GM19324 (cell line): Measurements from ENCODE around the gene COL16A1.
"Not testable (repeated sequence)": the region's sequence is repeated elsewhere in the genome, so short reads cannot be mapped to it uniquely, and the experiment has no call there.

Source experiments
- ATAC-seq: cut with Tn5 transposase; IDR thresholded peaks from one replicate; pipeline ENCODE4 v1.9.1; 2021; ENCODE audit warnings: mild to moderate bottlenecking, moderate library complexity; ENCODE audit not compliant: unreplicated experiment, low FRiP score

COL16A1 gene

DNA sequence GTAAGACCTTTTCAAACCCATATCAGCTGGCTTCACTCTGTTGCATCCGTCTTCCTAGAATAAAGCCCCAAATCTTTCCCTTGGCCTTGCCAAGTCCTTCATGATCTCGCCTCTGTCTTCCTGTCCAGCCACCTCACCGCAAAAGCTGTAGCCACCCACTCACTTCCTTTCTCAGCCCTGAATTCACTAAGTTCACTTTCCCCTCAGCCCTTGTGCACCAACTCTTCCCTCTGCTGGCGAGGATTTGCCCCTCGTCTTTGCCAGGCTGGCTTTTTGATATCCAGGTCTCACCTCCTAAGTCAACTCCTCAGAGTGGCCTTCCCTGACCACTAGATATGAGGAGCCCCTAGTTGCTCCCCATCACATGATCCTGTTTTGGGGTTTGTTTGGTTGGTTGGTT lies 3.9 kb upstream of the COL16A1 start:
- ATAC-seq = no peak

DNA sequence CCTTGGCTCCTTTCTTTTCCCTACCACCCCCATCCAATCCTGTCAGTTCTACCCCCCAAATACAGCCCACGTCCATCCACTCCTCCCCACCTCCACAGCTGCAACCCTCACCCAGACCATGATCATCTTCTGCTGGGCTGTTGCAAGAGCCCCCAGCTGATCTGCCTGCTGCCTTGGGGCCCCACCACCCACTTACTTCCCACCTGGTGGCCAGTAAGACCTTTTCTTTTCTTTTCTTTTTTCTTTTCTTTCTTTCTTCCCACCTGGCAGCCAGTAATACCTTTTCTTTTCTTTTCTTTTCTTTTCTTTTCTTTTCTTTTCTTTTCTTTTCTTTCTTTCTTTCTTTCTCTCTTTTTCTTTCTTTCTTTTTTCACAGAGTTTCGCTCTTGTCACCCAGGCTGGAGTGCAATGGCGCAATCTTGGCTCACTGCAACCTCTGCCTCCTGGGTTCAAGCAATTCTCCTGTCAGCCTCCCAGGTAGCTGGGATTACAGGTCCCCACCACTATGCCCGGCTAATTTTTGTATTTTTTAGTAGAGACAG lies 3.3 kb upstream of the COL16A1 start:
- ATAC-seq = not testable (repeated sequence)

DNA sequence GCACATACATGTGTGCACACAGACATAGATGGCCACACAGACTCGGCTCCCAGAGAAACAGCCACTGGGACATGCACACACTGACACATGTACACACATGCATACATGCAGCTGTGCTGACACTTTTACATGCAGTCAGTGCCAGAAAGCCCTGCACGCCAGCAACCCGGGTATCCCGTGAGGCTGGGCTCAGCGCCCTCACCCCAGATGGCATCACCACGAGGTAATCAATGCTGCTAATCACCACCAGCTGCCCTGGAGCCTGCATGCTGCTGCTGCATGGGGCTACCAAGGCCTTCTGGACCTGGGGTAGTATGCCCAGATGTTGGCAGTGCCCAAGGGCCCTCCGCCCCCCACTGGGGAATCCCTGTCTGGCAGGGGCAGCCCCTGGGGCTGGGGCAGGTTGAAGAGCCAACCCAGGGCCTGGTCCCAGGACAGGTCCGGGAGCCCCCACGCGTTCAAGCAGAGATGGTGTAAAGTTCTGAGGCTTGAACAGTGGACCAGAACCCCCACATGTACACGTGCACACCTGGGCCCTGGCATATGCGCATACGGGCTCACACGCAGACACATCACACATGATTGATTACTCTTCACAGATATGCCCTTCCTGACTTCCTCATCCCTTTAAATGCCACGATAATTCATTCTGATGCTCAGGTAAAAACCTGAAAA lies 2.7 kb upstream of the COL16A1 start:
- ATAC-seq = no peak

DNA sequence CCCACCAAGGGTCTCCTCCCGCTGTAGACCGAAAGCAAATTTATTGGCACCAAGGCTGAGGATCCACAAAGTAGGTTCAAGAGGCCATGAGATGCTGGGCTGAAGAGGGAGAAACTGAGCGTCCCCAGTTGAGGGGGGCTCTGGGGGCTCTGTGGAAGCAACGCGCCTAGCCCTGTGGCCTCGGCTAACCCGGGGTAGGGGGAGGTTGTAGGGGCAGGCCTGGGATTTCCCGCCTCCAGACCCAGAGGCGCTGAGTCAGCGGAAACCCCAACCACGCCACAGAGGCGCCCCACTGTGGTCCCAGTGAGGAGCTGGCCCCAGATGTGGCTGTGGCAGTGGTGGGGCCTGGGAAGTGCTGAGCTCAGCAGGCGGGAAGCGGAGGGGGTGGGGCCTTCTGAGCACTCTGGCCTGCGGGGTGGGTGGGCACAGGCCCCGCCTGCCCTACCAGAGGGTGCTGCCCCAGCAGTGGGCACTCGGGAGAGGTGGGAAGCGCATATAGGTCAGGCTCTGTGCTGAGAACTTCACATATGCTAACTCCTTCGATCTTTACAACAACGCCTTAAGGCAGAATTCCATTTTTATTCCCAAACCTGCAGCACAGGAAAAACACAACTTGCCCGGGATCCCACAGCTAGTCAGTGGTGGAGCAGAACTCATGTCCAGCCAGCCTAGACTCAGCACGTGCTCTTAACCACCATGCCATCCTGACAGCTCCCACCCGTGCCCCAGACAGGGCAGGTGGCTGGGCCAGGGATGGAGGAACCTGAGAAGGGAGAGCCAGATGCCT lies 1.5 kb upstream of the COL16A1 start:
- ATAC-seq = no peak

DNA sequence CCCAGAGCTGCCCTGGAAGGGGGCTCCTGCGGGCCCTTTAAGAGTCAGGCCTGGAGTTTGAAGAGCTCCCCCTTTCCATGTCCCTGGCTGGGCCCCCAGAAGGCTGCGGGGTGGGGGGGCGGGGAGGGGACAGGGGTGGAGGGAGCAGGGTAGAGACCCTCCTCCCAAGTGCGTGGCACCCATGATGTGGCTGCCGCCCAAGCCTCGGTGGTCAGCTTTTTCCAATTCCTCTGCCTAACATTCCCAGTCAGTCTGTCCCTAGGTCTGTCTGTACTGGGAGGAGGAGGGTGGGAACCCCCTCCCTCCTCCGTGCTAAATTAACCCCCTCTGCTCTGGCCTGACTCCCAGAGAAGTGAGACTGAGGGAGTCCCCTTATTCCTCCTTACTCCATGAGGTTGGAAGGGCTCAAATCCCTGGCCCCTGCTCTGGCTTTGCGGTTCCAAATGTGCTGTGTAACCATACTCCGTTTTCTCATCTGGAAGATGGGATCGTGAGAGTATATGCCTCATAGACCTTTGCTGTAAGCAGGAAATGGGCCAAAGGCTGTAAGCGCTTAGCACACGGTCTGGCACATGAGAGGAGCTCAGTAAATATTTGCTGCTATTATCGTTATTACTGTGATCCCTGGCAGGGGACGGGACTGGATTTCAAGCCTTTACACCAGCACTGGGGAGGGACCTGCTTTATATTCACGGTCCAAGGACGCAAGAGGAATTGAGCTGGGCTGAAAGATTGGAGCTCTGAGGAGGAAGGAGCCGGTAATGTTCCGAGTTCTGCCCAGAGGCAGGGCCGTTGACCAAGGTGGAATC lies 658 bp upstream of the COL16A1 start:
- no peak for ATAC-seq

DNA sequence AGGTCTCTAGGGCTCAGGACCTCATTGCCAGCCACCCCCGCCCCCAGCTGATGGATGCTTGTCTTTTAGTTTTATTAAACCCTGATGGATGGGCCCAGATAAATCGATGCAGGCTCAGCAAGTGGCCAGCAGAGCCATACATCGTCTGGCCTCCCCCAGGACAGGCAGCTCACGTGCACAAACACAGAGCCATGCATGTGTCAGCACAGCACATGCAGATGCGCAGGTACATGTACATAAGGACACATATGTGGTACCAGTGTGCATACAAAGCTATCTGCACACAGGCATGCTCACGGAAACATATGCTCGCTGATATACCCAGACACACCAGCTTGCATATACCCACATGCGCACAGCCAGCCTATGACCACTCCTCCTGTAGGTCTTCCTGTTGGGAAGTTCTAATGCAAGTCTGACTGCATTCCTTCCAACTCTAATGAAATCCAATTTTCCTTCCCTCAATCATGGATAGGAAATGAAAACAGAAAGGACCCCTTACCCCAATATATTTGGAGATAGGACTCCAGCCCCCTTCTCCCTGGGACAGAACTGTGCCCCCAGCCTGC lies 897 bp downstream of the COL16A1 start:
- ATAC-seq = no peak

DNA sequence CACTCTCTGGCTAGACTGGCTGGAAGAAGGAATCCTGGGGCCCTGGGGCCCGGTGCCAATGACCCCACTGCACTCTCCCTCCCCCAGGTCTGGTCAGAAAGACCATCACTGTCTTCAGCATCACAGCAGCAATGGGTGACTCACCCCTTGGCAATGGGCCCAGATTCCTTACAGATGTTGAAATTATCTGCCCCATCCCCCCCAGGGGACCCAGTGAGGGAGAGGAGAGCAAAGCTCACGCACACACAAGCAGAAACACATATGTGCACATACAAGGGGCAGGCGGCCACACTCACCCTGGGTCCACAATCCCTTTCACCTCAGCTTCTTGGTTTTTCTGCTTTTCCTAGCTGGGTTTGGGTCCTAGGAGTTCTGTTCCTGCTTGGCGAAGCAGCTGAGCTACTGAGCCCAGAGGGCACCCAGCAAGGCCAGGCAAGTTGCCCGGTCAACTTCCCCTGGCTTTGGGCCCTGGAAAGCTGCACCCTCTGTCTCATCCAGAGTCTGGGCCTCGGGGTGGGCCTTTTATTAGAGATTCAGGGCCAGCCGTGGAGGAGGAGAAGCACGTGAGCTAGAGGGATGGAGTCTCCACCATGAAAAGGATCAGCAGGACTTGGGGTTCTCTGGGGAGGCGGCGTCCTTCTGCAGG lies 2.6 kb downstream of the COL16A1 start:
- no peak for ATAC-seq

DNA sequence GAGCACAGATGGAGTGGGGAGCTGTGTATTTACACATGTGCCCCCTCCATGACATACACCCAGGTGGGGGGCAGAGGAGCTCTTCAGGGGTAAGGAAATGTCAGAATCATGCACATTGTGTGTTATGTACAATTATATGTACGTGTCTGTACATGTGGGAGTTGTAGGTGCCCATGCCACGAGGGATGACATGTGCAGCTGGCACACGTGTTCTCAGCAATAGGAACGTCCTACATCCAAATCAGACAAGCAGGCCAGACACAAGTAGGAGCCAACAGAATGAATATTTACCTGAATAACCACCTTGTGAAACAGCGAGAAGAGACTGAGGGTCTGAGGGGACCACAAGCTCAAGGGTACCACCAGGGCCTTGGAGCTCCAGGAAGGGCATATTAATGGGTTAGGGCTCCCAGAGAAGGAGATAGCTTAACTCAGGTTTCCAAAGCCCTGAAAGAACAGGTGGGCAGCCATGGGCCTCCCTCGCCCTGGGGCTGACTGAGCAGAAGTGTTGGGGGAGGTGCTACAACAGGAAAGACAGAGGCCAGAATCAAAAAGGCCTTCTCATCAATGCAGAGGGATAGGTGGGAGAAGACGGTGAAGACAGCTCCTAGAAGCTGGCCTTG lies 3.2 kb downstream of the COL16A1 start:
- no peak for ATAC-seq

DNA sequence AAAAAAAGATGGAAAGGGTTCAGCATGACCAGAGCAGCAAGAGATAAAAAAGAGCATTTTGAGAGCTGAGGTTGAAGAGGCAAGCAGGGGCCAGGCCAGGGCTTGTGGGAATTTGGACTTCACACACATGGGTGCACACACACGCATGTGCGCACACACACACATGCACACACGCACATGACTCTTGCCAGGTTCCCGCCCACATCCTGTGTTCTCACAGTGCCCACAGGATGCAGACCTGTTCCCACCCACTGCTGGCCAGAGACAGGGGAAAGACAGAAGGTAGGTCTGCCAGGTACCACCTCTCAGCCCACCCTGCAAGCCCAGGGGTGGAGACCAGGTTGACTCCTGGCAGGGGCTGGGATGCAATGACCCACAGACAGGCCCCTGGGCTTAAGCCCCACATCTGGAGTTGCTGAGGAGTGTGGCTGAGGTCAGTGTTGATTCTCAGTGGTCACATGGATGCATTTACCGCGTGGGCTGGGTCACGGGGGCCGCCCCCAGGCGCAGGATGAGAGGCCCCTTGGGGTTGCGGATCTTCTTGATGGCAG lies 4.4 kb downstream of the COL16A1 start:
- ATAC-seq = no peak

DNA sequence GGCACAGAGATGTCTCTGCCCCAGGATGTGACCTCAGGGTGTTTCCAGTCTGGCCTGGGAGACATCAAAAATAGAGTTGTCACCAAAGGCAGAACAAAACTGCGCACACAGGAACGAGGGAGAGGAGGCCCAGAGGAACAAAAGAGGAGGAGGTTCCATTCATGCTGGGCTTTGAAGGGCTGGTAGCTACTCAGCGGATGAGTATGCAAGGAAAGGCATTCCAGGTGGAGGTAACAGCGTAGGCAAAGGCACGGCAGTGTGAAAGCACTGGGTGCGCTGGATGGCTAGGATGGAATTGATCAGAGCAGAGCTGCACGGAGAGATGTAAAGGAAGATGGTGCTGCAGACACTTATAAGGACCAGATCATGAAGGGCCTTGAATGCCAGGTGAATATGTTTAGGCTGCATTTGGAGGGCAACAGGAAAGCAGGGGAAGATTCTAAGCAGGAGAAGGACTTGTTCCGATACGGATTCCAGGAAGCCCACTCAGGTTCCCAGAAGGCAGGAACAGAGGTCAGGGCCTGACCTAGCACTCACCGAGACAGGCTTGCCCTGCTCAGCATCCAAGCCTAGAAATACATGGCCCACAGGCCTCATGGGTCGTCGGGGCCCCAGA lies 6.3 kb downstream of the COL16A1 start:
- no peak for ATAC-seq

DNA sequence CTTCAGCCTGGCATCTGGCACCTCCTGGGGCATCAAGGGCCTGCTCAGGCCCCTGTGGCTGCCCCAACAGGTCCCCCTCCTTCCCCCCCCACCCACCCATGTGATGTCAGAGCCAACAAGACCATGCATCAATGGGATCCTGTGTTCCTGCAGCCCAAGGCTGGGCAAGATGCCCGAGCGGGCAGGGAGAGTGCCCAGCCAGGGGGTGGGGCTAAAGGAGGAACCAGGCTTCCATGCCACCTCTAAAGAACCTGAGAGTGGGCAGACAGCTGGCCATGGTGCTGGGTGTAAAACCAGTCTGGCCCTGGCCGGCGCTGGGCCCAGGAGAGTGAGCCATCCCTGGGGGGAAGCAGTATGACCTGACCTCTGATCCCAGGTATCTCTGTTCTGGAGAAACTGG lies 7.6 kb downstream of the COL16A1 start:
- no peak for ATAC-seq

DNA sequence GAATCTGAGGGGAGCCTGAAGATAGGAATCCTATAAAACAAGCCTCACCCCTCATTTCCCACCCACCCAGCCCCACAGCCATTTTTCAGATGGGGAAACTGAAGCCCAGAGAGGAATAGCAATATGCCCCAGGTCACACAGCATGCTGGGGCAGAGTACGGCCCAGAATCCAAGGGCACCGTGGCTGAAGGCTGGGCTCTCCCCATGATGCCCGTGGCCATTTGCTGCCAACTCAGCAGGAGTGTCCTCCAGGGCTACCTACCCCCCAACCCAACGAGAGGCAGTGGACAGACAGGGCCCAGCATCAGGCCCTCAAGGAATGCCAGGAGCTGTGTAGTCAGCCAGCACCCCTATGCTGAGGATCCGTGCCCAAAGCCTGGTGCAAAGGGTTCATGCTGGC lies 8.5 kb downstream of the COL16A1 start:
- no peak for ATAC-seq

DNA sequence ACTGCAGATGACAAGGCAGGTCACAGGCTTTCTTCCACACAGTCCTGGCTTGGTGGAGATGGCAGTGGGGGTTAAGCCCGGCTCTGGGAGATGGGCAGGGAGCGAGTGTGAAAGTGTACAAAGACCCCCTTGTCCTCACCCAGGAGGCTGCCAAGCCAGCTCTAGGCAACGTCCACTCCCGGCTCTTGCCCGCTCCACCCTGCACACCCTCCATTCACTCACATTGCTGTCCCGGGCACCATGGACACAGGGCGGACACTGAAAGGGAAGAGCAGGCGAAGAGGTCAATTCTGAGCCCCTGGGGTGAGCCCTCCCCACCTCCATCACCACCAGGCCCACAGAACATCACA lies 8.9 kb downstream of the COL16A1 start:
- no peak for ATAC-seq

DNA sequence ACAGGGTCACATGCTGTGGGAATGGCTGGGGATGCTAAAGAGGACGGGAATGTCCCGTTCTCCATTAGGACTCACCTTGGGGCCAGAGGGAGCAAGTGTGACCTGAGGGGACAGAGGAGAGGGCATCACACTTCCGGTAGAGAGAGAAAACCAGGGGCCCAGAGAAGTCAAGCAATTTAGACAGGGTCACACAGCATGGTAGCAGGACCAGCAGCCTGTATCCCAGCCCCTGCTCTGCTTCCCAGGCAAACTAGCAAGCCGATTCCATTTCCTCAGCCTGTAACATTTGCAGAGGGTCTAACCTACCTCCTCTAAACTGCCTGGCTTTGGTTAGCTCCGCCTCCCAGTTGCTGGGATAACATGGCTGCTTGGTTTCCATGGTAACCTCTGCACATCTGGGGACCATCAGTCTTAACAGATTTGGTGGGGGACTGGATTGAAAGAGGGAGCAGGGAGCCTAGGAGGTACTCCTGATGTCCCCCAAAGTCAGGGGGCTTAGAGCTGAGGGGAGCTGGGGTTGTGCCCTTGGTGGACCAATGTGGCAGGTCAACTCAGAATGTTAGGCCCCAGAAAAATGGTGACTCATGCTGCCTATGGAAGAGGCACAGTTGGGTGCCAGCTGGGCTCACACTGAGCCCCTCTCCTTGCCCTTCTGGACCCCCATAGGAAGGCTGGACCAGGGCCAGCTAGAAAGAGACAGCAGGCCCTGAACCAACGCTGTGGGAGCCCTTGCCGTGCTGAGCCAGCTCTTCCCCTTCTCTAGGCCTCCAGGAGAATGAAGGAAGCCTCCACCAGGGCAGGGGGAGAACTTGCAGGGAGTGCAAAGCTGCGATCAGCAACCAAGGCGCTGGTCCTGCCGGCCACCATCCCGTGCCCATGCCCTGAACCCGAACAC lies 9.5 kb downstream of the COL16A1 start:
- ATAC-seq = no peak

DNA sequence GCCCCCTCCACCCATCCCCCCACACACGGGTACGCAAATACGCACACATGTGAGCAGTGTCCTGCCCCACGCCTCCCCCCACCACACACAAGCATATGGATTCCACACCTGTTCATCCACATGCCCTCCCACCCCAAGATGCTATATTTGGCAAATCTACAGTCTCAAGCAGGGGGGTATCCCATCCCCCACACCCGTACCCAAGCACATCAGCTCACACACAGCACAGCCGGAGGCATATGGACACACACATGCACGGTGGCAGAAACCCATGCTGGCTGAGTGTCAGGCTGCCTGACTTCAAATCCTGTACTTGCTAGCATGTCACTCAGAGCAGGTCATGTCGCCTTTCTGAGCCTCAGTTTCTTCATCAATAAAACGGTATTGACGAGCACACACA lies 10.6 kb downstream of the COL16A1 start:
- no peak for ATAC-seq

DNA sequence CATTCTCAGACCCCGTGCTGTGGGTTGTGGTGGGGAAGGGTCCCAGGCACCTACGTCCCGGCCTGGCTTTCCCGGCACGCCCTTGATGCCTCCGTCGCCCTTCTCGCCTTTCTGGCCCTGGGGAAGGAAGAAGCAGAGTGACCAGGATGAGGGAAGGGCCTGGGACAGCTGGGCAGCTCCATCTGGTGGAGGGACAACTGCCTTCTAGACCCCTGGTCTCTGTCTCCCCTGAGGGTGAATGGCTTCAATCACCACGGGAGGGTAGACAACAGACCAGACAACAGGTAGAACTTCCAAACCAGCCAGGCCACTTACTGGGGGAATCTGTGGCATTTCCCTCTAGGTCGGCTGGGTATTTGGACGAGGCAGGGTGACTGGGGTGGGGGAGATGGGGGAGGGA lies 11.9 kb downstream of the COL16A1 start:
- ATAC-seq = no peak

DNA sequence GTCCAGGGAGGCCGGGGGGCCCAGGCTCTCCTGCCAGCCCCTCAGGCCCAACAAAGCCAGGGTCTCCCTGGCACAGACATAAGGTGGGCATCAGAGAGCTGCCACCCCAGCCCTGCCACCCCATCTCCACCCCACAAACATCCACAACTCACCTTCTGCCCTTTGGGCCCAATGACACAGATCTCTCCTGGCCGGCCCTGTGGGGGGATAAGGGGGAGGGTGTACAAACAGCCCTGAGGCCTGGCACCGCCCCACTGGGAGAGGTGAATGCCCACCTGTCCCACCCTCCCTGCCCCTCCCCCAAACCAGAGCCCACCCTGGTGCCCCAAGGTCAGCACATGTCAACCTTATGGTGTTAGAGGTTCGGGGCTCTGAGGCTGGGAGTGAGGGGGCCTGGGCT lies 12.4 kb downstream of the COL16A1 start:
- ATAC-seq = no peak

DNA sequence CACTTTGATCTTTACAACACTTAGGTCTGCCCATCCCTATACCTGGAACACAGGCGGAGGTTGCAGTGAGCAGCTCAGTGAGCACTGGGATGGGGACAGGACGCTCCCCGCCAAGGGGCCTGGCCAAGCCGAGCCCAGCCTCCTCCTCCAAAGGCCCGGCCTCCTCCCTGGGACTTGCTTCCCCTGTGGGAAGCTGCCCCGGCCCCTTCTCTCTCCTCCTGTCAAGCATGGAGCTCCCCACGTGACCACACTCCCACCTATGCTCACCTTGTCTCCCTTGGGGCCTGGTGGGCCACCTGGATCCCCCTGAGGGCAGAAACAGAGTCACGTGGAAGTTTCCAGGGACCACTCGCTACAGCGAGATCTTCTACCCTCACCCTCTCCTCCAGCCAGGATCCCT lies 12.9 kb downstream of the COL16A1 start:
- no peak for ATAC-seq
